Measurements from ENCODE around the gene CDH16.
A peak's percentile ranks its signal among the peaks of the same experiment; 100 is the strongest.

CDH16 gene

DNA sequence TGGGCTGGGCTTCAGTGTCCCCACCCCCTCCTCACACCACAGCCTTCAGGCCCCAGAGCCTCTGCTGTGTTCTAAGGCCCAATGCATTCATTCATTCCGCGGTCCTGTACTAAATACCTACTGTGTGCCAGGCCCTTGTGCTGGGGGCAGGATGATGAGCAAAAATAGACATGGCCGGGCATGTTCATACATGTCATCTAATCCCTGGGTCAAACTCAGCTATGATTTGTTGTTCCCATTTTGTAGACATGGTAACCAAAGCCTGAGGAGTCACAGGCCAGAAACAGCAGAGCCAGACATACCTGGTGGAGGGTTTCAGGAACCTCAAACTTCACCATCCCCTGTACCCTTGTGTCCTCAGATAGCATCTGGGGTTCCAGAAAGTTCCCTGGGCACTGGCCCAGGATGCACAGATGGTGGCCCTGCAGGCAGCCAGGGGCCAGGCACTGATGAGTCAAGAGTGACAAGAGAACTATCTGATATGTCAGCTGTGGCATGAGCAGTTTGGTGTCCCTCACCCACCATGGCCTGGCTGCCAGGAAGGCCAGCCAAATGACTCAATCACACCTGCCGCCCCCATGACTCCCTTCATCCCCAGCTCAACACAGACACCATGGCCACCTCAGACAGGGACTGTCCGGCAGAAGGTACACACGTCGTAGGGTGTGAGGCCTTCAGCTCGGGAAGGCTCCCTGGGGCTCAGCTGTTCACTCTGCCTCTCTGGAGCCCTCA lies 9.4 kb upstream of the CDH16 start:
- TF ChIP-seq, protein P1, sequence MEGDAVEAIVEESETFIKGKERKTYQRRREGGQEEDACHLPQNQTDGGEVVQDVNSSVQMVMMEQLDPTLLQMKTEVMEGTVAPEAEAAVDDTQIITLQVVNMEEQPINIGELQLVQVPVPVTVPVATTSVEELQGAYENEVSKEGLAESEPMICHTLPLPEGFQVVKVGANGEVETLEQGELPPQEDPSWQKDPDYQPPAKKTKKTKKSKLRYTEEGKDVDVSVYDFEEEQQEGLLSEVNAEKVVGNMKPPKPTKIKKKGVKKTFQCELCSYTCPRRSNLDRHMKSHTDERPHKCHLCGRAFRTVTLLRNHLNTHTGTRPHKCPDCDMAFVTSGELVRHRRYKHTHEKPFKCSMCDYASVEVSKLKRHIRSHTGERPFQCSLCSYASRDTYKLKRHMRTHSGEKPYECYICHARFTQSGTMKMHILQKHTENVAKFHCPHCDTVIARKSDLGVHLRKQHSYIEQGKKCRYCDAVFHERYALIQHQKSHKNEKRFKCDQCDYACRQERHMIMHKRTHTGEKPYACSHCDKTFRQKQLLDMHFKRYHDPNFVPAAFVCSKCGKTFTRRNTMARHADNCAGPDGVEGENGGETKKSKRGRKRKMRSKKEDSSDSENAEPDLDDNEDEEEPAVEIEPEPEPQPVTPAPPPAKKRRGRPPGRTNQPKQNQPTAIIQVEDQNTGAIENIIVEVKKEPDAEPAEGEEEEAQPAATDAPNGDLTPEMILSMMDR (IDR thresholded peaks at IDR 0.05; ENCODE audit: low read depth, low read length), result no peak
- in situ Hi-C loops (cut with HindIII; ENCODE audit: low sequenced_read_pairs), result no loop called here
- H3K4me3 ChIP-seq (ENCODE audit: low read depth, low read length), result no peak overlapping the region
- DNase-seq (ENCODE audit: low read depth, low spot score), result no peak

DNA sequence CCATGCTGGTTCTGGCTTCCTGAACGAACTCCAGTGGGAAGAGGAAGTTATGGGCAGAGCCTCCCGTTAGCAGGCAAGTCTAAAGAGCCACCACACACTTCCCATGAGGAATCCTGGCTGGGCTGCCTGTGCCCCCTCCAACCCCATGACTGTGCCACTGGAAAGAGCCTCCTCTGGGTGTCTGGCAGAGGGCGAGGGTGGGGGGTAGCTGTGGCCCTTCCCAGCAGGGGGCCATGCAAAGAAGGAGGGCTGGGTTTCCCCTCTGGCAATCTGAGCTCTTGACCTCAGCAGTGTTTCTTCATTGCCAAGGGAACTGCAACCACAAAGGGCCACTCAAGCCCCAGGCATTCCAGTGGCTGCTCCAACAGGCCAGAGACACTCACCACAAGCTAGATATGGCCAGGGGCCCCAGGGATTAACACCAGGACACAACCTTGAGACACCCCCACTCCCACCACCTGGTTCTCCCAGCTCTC lies 8.3 kb upstream of the CDH16 start:
- in situ Hi-C loops (cut with HindIII; ENCODE audit: low sequenced_read_pairs), result no loop called here
- H3K4me3 ChIP-seq (ENCODE audit: low read depth, low read length), result no peak overlapping the region
- TF ChIP-seq, protein P1 (IDR thresholded peaks at IDR 0.05; ENCODE audit: low read depth, low read length), result no peak
- DNase-seq (ENCODE audit: low read depth, low spot score), result peak; percentile 90

DNA sequence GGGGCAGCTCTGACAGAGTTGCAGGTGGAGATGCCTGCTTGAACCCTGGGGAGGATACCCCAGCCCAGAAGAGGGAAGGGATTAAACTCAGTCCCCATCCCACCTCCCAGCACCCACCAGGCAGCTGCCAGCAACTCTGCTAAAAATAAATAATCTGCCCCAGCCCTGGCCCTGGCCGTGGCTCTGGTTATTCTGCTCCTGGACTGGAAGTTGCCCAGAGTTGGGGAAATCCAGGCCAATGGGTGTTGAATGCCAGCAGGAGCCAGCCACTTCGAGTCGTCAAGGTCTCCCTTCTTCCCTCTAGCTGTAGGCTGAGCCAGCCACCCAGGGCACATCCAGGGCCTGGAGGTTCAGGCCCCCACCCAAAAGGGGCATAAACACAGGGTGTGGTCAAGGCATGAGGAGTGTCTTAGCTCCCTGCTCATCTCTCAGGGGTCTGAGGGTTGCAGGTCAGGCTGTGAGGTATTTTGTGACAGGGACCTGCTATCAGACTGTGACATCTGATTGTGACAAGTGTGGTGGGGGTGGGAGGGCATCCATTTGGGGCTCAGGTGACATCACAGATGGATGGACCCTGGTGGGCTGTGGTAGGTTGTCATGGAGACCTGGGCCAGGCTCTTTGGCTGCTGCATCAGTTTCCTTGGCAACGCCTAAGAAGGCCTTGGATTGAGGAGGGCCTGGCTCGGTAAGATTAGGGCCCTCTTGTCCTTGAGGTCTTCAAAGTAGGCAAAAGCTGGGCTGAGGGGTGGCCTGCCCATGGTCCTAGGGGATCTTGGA lies 7.7 kb upstream of the CDH16 start:
- in situ Hi-C loops (cut with HindIII; ENCODE audit: low sequenced_read_pairs), result no loop called here
- DNase-seq (ENCODE audit: low read depth, low spot score), result no peak
- H3K4me3 ChIP-seq (ENCODE audit: low read depth, low read length), result no peak overlapping the region
- TF ChIP-seq, protein P1 (IDR thresholded peaks at IDR 0.05; ENCODE audit: low read depth, low read length), result no peak

DNA sequence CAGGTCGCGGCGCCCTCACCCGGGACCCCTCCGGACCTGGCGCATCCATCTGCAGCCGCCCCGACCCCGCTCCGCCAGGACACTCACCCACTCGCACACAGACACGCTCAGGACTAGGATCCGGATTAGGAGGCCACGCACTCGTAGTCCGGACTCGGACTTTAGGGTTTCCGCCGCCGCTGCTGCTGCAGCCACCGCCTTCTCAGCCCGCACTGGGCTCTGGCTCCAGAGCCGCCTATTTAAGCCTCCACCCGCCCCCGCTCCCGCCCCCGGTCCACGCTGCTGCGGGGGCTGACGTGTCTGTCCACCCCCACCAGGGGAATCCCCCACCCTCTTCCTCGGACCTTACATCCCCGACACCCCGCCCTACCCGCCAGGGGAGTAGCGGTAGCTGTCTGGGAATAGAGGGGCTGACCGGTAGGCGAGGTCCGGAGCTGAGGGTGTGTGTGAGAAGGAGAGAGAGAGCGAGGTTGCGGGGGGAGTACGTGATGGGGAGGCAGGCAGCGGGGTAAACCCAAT lies 6.7 kb upstream of the CDH16 start, which contains the start of gene RRAD:
Gene RRAD, minus strand, starts transcription at position 214 of the 519 bp plus-strand sequence. CDS start 356 bp downstream, outside the sequence.
- peak within 1 kb of the TSS; percentile 30 for H3K4me3 ChIP-seq (ENCODE audit: low read depth, low read length)
- DNase-seq (ENCODE audit: low read depth, low spot score), result peak; percentile 29
- TF ChIP-seq, protein P1 (IDR thresholded peaks at IDR 0.05; ENCODE audit: low read depth, low read length), result no peak
- in situ Hi-C loops (cut with HindIII; ENCODE audit: low sequenced_read_pairs), result no loop called here

DNA sequence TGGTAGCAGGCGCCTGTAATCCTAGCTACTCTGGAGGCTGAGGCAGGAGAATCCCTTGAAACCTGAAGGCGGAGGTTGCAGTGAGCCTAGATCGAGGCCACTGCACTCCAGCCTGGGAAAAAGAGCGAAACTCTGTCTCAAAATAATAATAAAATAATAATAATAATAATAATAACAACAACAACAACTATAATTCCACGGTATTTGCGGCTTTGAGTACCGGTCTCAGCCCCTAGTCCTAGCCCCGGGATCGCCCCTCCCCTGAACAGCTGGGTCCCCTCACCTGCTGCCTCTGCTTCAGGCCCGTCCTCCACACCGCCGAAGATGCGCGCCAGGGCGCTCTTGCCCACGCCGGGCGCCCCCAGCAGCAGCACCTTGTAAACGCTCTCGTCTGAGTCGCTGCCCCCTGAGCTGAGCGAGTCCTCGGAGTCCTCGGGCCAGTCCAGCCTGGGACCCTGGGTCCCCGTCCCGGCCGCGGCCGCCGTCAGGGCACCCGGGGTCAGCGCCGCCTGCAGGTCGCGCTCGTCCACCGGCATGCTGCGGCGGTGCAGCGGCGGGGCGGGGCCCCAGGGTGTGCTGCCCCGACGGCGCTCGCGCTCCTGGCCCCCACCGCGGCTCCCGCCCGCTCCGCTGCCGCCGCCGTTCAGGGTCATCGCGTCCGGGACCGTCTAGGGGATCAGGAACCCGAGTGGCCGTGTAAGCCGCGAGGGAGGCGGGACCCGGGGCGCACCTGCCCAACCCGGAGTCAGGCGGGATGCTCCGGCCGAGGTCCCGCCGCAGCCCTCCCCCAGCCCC lies 6.0 kb upstream of the CDH16 start:
- DNase-seq (ENCODE audit: low read depth, low spot score), result no peak
- peak overlapping the region; percentile 30 for H3K4me3 ChIP-seq (ENCODE audit: low read depth, low read length)
- TF ChIP-seq, protein P1 (IDR thresholded peaks at IDR 0.05; ENCODE audit: low read depth, low read length), result peak; percentile 10
- in situ Hi-C loops (cut with HindIII; ENCODE audit: low sequenced_read_pairs), result no loop called here

DNA sequence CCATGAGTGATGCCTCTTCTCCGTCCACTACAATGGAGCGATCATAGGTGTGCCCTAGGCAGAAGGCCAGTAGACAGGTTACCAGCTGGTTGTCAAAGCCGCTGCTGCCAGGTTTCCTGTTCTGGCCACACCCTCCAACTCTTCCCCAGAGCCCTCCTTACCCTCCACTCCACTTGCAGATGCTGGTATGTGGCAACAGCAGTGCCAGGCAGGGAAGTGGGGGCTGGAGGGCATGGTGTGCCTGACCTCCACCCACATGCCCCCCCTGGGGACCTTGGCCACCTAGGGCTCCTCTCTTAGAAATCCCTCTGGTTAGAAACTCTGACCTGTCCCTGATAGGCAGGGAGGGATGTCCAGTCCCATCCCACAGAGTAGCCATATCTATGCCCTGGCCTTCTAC lies 5.2 kb upstream of the CDH16 start:
- H3K4me3 ChIP-seq (ENCODE audit: low read depth, low read length), result no peak overlapping the region
- TF ChIP-seq, protein P1 (IDR thresholded peaks at IDR 0.05; ENCODE audit: low read depth, low read length), result no peak
- in situ Hi-C loops (cut with HindIII; ENCODE audit: low sequenced_read_pairs), result no loop called here
- DNase-seq (ENCODE audit: low read depth, low spot score), result no peak
